DND-41 (cell line): ENCODE data around the gene TXNRD1.
"Not testable (repeated sequence)": the region's sequence is repeated elsewhere in the genome, so short reads cannot be mapped to it uniquely, and the experiment has no call there.

Experiments used
- ATAC-seq: fragments of 200-7000 bp; cut with Tn5 transposase; 3 replicates; pipeline ENCODE4 v1.9.1; 2021; ENCODE audit warnings: low read depth; ENCODE audit not compliant: insufficient read depth
- DNase-seq: peaks from one replicate; pipeline ENCODE4 v3.0.0-alpha.2; 2020
- H2AFZ ChIP-seq: 2 replicates; pipeline ENCODE4 v1.6.0; 2012; ENCODE audit warnings: low read depth, low read length
- H3K27ac ChIP-seq: 2 replicates; pipeline ENCODE4 v1.5.1; 2012; ENCODE audit warnings: low read length, inconsistent platforms
- H3K27me3 ChIP-seq: fragments of 200-600 bp; sonication (generic); 2 replicates; pipeline ENCODE4 v1.6.0; 2012; ENCODE audit warnings: low read length, mild to moderate bottlenecking, inconsistent platforms; ENCODE audit not compliant: insufficient read depth, poor library complexity
- H3K36me3 ChIP-seq: 2 replicates; pipeline ENCODE4 v1.5.1; 2012; ENCODE audit warnings: low read length, inconsistent platforms; ENCODE audit not compliant: insufficient read depth
- H3K4me1 ChIP-seq: 2 replicates; pipeline ENCODE4 v1.5.1; 2012; ENCODE audit warnings: mild to moderate bottlenecking, low read length; ENCODE audit not compliant: insufficient read depth
- H3K4me2 ChIP-seq: 2 replicates; pipeline ENCODE4 v1.6.0; 2012; ENCODE audit warnings: mild to moderate bottlenecking, moderate library complexity, low read length, inconsistent platforms; ENCODE audit not compliant: insufficient read depth
- H3K4me3 ChIP-seq, 2 experiments: fragments of 200-600 bp in 1 of 2; shearing (Covaris generic) in 1 of 2; 2 replicates each; pipeline ENCODE4 v1.5.1; 2012 to 2016; ENCODE audit warnings: inconsistent platforms in 2 of 2, low read length in 2 of 2, mild to moderate bottlenecking in 2 of 2, low read depth in 1 of 2, moderate library complexity in 1 of 2
- H3K79me2 ChIP-seq: 2 replicates; pipeline ENCODE4 v1.6.0; 2012; ENCODE audit warnings: low read length, inconsistent platforms; ENCODE audit not compliant: insufficient read depth
- H3K9ac ChIP-seq: 2 replicates; pipeline ENCODE4 v1.6.0; 2012; ENCODE audit warnings: low read depth, mild to moderate bottlenecking, inconsistent platforms, low read length, moderate library complexity
- H3K9me3 ChIP-seq: 2 replicates; pipeline ENCODE4 v1.5.1; 2012; ENCODE audit warnings: low read length, moderate library complexity, mild to moderate bottlenecking, inconsistent platforms; ENCODE audit not compliant: insufficient read depth, severe bottlenecking
- H4K20me1 ChIP-seq: 2 replicates; pipeline ENCODE4 v1.6.0; 2012; ENCODE audit warnings: low read length; ENCODE audit not compliant: insufficient read depth
- CTCF ChIP-seq: IDR thresholded peaks from 2 replicates; pipeline ENCODE4 v1.5.1; 2012; ENCODE audit warnings: borderline replicate concordance, low read length, moderate library complexity, mild to moderate bottlenecking; ENCODE audit not compliant: poor library complexity, severe bottlenecking; ENCODE audit errors: extremely low read depth
- EZH2 ChIP-seq: IDR thresholded peaks from 3 replicates; pipeline ENCODE4 v1.6.1; 2012; ENCODE audit warnings: borderline replicate concordance, low read depth, mild to moderate bottlenecking, moderate library complexity, low read length, inconsistent platforms; ENCODE audit not compliant: severe bottlenecking

Gene TXNRD1

GRCh38 chr12:104172570-104172947, 43.0 kb upstream of the TXNRD1 start:
- Histone ChIP-seq H3K36me3 (no peaks in the 10 kb centered on the region), H3K79me2 (no peaks in the 10 kb centered on the region), H3K27ac (no peak overlapping the region), H3K4me1 (0 out of 2 replicates have a peak, but pooled peaks cover under 1% of the 10 kb centered on the region), H3K4me2 (no peak overlapping the region), H3K9me3 (no peaks in the 10 kb centered on the region), H4K20me1 (no peaks in the 10 kb centered on the region), H2AFZ (no peak overlapping the region), H3K4me3 (no peak overlapping the region), H3K9ac (no peak overlapping the region), H3K27me3 (no peaks in the 10 kb centered on the region)
- TF ChIP-seq EZH2 (no peak), CTCF (no peak)
- no peak for ATAC-seq
- no peak for DNase-seq

- H3K4me3 ChIP-seq, ATAC-seq, H3K9me3 ChIP-seq, H3K79me2 ChIP-seq, H3K27ac ChIP-seq, H3K27me3 ChIP-seq, H3K4me2 ChIP-seq, H3K4me1 ChIP-seq, H4K20me1 ChIP-seq, H3K9ac ChIP-seq, H2AFZ ChIP-seq, DNase-seq, H3K36me3 ChIP-seq: not testable (repeated sequence)
Observed at GRCh38 chr12:104173804-104174203, 41.8 kb upstream of the TXNRD1 start.

- Histone ChIP-seq H3K27ac (no peak overlapping the region), H3K36me3 (no peaks in the 10 kb centered on the region), H4K20me1 (no peaks in the 10 kb centered on the region), H3K4me2 (no peak overlapping the region), H2AFZ (no peak overlapping the region), H3K4me3 (no peak overlapping the region), H3K4me1 (peaks cover 5% of the 10 kb centered on the region; the same call in 1 of the 2 replicates), H3K27me3 (no peaks in the 10 kb centered on the region), H3K79me2 (no peaks in the 10 kb centered on the region), H3K9ac (no peak overlapping the region), H3K9me3 (no peaks in the 10 kb centered on the region)
- TF ChIP-seq EZH2 = no peak
- TF ChIP-seq CTCF = no peak
- no peak for DNase-seq
- ATAC-seq = no peak
Observed at GRCh38 chr12:104175726-104176247, 39.8 kb upstream of the TXNRD1 start.

GRCh38 chr12:104177336-104177662, 38.3 kb upstream of the TXNRD1 start:
- no peaks in the 10 kb centered on the region for H3K27me3 ChIP-seq
- H3K4me2 ChIP-seq = no peak overlapping the region
- no peak for ATAC-seq
- H3K4me1 ChIP-seq = peaks cover 5% of the 10 kb centered on the region; the same call in 1 of the 2 replicates
- H3K36me3 ChIP-seq = no peaks in the 10 kb centered on the region
- DNase-seq = no peak
- H3K27ac ChIP-seq = no peak overlapping the region
- TF ChIP-seq CTCF = no peak
- no peak for TF ChIP-seq EZH2
- H3K9ac ChIP-seq = no peak overlapping the region
- H3K4me3 ChIP-seq = no peak overlapping the region
- no peaks in the 10 kb centered on the region for H3K9me3 ChIP-seq
- H3K79me2 ChIP-seq = no peaks in the 10 kb centered on the region
- H4K20me1 ChIP-seq = no peaks in the 10 kb centered on the region
- H2AFZ ChIP-seq = no peak overlapping the region
